ENCODE data around the gene USP3.

Gene USP3

DNA sequence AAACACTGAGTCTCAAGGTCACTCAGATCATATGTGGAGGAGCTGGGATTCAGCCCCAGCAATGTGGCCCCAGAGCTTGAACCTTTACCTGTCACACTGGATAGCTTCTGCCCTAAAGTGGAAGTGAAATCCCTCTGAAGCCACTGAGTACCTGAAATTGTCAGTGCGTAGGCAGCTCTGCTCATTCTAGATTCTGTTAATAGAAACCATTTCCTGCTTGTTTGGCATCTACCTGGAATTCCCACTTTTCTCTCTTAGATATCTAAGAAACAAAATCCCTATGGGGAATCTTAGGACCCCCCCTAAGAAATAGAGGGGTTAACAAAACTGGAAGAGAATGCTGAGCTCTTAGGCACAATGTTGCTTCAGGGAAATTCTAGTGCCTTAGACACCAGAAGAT is 122.6 kb downstream of the USP3 start:
- H3K27ac ChIP-seq (ENCODE audit: low read length): peak overlapping the region; percentile 52
- no peaks in the 10 kb centered on the region for H3K9me2 ChIP-seq (replicated peaks; ENCODE audit: insufficient read depth, low read length)
- peak; percentile 30 for DNase-seq
- peaks cover 10% of the 10 kb centered on the region; the same call in 1 of the 2 replicates for H3F3A ChIP-seq (ENCODE audit: insufficient read depth, low read length)
- no peaks in the 10 kb centered on the region for H3K79me2 ChIP-seq (ENCODE audit: low read length)
- H3K4me3 ChIP-seq (ENCODE audit: low read length): no peak overlapping the region
- TF ChIP-seq EZH2phosphoT487 (IDR thresholded peaks at IDR 0.05; ENCODE audit: low read length) (no peak), EZH2 (optimal IDR thresholded peaks at IDR 0.05; ENCODE audit: low read depth, low read length) (no peak), CTCF (IDR thresholded peaks at IDR 0.05; ENCODE audit: low read length) (no peak)
- H3K4me1 ChIP-seq (ENCODE audit: low read length): peaks cover 15% of the 10 kb centered on the region
- H3K9ac ChIP-seq (ENCODE audit: low read length): no peak overlapping the region
- H3K27me3 ChIP-seq (replicated peaks; ENCODE audit: insufficient read depth, low read length): no peaks in the 10 kb centered on the region
- no peak overlapping the region for H2AFZ ChIP-seq (ENCODE audit: low read length)
- H3K36me3 ChIP-seq (replicated peaks; ENCODE audit: insufficient read depth, low read length): peaks cover 6% of the 10 kb centered on the region; the same call in 1 of the 2 replicates
- H4K20me1 ChIP-seq (ENCODE audit: insufficient read depth, low read length): no peaks in the 10 kb centered on the region
- H3K9me3 ChIP-seq (replicated peaks; ENCODE audit: insufficient read depth, low read length): no peaks in the 10 kb centered on the region
- H3K4me2 ChIP-seq (ENCODE audit: low read depth, low read length): peak overlapping the region; percentile 16; the same call in 1 of the 2 replicates

DNA sequence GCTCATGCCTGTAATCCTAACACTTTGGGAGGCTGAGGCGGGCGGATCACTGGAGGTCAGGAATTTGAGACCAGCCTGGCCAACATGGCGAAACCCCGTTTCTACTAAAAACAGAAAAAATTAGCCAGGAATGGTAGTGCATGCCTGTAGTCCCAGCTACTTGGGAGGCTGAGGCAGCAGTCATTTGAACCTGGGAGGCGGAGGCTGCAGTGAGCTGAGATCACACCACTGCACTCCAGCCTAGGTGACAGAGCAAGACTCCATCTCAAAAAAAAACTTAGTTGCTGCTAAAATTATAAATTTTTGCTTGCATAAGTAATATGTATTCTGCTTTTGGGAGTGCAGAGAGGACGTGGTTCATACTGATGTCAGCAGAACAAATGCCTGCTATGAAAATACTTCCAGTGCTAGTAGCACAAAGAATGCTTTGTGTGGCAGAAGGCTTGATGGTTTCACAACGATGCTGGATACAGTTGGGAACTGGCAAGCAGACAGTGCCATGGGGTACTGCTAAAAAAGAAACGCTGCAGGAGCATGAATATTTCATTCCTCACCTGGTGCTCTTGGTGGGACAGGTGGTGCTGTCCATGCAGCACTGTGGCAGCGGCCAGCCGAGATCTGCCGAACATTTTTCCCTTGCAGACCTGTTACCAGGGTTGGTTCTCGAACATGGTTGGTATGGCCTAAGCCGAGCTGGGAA is 123.9 kb downstream of the USP3 start:
- no peak overlapping the region for H2AFZ ChIP-seq (ENCODE audit: low read length)
- TF ChIP-seq CTCF (IDR thresholded peaks at IDR 0.05; ENCODE audit: low read length) (no peak), EZH2 (optimal IDR thresholded peaks at IDR 0.05; ENCODE audit: low read depth, low read length) (no peak), EZH2phosphoT487 (IDR thresholded peaks at IDR 0.05; ENCODE audit: low read length) (no peak)
- no peak for DNase-seq
- H3K4me2 ChIP-seq (ENCODE audit: low read depth, low read length): no peak overlapping the region
- no peak overlapping the region for H3K27ac ChIP-seq (ENCODE audit: low read length)
- H3K27me3 ChIP-seq (replicated peaks; ENCODE audit: insufficient read depth, low read length): no peaks in the 10 kb centered on the region
- H3K9ac ChIP-seq (ENCODE audit: low read length): no peak overlapping the region
- no peaks in the 10 kb centered on the region for H3K9me3 ChIP-seq (replicated peaks; ENCODE audit: insufficient read depth, low read length)
- no peaks in the 10 kb centered on the region for H3K79me2 ChIP-seq (ENCODE audit: low read length)
- H3F3A ChIP-seq (ENCODE audit: insufficient read depth, low read length): peaks cover 10% of the 10 kb centered on the region; the same call in 1 of the 2 replicates
- peaks cover 15% of the 10 kb centered on the region for H3K4me1 ChIP-seq (ENCODE audit: low read length)
- H3K9me2 ChIP-seq (replicated peaks; ENCODE audit: insufficient read depth, low read length): no peaks in the 10 kb centered on the region
- H3K36me3 ChIP-seq (replicated peaks; ENCODE audit: insufficient read depth, low read length): peaks cover 6% of the 10 kb centered on the region; the same call in 1 of the 2 replicates
- H4K20me1 ChIP-seq (ENCODE audit: insufficient read depth, low read length): no peaks in the 10 kb centered on the region
- no peak overlapping the region for H3K4me3 ChIP-seq (ENCODE audit: low read length)

- H3K9me3 ChIP-seq (replicated peaks; ENCODE audit: insufficient read depth, low read length): no peaks in the 10 kb centered on the region
- peaks cover 10% of the 10 kb centered on the region; the same call in 1 of the 2 replicates for H3F3A ChIP-seq (ENCODE audit: insufficient read depth, low read length)
- no peak overlapping the region for H3K27ac ChIP-seq (ENCODE audit: low read length)
- peaks cover 15% of the 10 kb centered on the region for H3K4me1 ChIP-seq (ENCODE audit: low read length)
- H3K9ac ChIP-seq (ENCODE audit: low read length): no peak overlapping the region
- no peak for DNase-seq
- H3K9me2 ChIP-seq (replicated peaks; ENCODE audit: insufficient read depth, low read length): no peaks in the 10 kb centered on the region
- no peaks in the 10 kb centered on the region for H3K27me3 ChIP-seq (replicated peaks; ENCODE audit: insufficient read depth, low read length)
- no peaks in the 10 kb centered on the region for H4K20me1 ChIP-seq (ENCODE audit: insufficient read depth, low read length)
- no peak overlapping the region for H2AFZ ChIP-seq (ENCODE audit: low read length)
- H3K4me3 ChIP-seq (ENCODE audit: low read length): no peak overlapping the region
- no peaks in the 10 kb centered on the region for H3K79me2 ChIP-seq (ENCODE audit: low read length)
- TF ChIP-seq CTCF (IDR thresholded peaks at IDR 0.05; ENCODE audit: low read length) (no peak), EZH2 (optimal IDR thresholded peaks at IDR 0.05; ENCODE audit: low read depth, low read length) (no peak), EZH2phosphoT487 (IDR thresholded peaks at IDR 0.05; ENCODE audit: low read length) (no peak)
- peaks cover 6% of the 10 kb centered on the region; the same call in 1 of the 2 replicates for H3K36me3 ChIP-seq (replicated peaks; ENCODE audit: insufficient read depth, low read length)
- H3K4me2 ChIP-seq (ENCODE audit: low read depth, low read length): no peak overlapping the region
These were observed 125.8 kb downstream of the USP3 start for GRCh38 chr15:63630036-63630751.

All from MM.1S (cell line).